Amniotic epithelial cell (primary cell): Measurements from ENCODE around the gene PTRH1.

Experiments
- DNase-seq: peaks from one replicate; pipeline ENCODE4 v3.0.0-alpha.2; 2010; ENCODE audit warnings: low read depth

PTRH1 gene

GRCh38 chr9:127741831-127742434, 26.5 kb upstream of the PTRH1 start:
- peak; percentile 74 for DNase-seq

- no peak for DNase-seq
Observed at GRCh38 chr9:127739614-127740330, 24.3 kb upstream of the PTRH1 start.

GRCh38 chr9:127738666-127739065, 23.2 kb upstream of the PTRH1 start:
- no peak for DNase-seq

- no peak for DNase-seq
Observed at GRCh38 chr9:127735530-127736185, 20.2 kb upstream of the PTRH1 start.

- peak; percentile 92 for DNase-seq
Observed at GRCh38 chr9:127734747-127735529, 19.5 kb upstream of the PTRH1 start, which contains the start of gene TOR2A. TSS of gene TOR2A (minus strand) at chr9:127735294. CDS start at chr9:127735270, 24 bp downstream.

- DNase-seq, result no peak
Observed at GRCh38 chr9:127734247-127734746, 18.8 kb upstream of the PTRH1 start.

GRCh38 chr9:127733614-127734013, 18.2 kb upstream of the PTRH1 start:
- DNase-seq, result no peak

- no peak for DNase-seq
Observed at GRCh38 chr9:127732444-127732843, 17.0 kb upstream of the PTRH1 start.

- no peak for DNase-seq
Observed at GRCh38 chr9:127731938-127732337, 16.5 kb upstream of the PTRH1 start.

GRCh38 chr9:127730799-127731410, 15.4 kb upstream of the PTRH1 start:
- DNase-seq, result no peak

GRCh38 chr9:127730262-127730661, 14.8 kb upstream of the PTRH1 start:
- no peak for DNase-seq

GRCh38 chr9:127729522-127730256, 14.2 kb upstream of the PTRH1 start:
- no peak for DNase-seq

GRCh38 chr9:127728808-127729207, 13.3 kb upstream of the PTRH1 start:
- no peak for DNase-seq

- DNase-seq, result no peak
Observed at GRCh38 chr9:127726871-127727270, 11.4 kb upstream of the PTRH1 start.

- no peak for DNase-seq
Observed at GRCh38 chr9:127724012-127724411, 8.5 kb upstream of the PTRH1 start.

GRCh38 chr9:127723444-127723843, 8.0 kb upstream of the PTRH1 start:
- no peak for DNase-seq

- DNase-seq, result no peak
Observed at GRCh38 chr9:127723013-127723412, 7.5 kb upstream of the PTRH1 start.

GRCh38 chr9:127722055-127722745, 6.7 kb upstream of the PTRH1 start:
- no peak for DNase-seq

GRCh38 chr9:127721391-127721821, 5.9 kb upstream of the PTRH1 start:
- no peak for DNase-seq

- no peak for DNase-seq
Observed at GRCh38 chr9:127720865-127721227, 5.4 kb upstream of the PTRH1 start.
